ENCODE measurements around the gene ERRFI1.

Gene ERRFI1

DNA sequence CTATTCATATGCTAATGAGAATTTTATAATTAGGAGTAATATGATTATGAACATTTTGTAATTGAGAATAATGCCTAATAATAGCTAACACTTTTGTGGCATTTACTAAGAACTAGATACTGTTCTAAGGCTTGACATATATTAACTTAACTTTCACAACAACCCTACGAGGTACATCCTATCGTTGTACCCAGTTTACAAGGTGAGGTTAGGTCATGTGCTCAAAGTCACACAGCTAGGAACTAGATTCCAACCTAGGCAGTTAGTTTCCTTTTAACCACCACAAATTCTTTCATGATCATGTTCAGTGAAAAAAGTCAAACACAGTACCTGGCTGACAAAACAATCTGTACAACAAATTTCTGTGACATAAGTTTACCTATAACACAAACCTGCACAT lies 13.0 kb upstream of the ERRFI1 start:
- Histone ChIP-seq H3K27ac (no peak overlapping the region), H3K9me3 (ENCODE audit: severe bottlenecking) (no peaks in the 10 kb centered on the region), H3K27me3 (ENCODE audit: insufficient read depth, low read depth, severe bottlenecking) (no peaks in the 10 kb centered on the region), H3K4me3 (ENCODE audit: low read depth, low read length) (no peak overlapping the region), H3K36me3 (no peaks in the 10 kb centered on the region)
- TF ChIP-seq, protein P1, sequence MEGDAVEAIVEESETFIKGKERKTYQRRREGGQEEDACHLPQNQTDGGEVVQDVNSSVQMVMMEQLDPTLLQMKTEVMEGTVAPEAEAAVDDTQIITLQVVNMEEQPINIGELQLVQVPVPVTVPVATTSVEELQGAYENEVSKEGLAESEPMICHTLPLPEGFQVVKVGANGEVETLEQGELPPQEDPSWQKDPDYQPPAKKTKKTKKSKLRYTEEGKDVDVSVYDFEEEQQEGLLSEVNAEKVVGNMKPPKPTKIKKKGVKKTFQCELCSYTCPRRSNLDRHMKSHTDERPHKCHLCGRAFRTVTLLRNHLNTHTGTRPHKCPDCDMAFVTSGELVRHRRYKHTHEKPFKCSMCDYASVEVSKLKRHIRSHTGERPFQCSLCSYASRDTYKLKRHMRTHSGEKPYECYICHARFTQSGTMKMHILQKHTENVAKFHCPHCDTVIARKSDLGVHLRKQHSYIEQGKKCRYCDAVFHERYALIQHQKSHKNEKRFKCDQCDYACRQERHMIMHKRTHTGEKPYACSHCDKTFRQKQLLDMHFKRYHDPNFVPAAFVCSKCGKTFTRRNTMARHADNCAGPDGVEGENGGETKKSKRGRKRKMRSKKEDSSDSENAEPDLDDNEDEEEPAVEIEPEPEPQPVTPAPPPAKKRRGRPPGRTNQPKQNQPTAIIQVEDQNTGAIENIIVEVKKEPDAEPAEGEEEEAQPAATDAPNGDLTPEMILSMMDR (IDR thresholded peaks at IDR 0.05; ENCODE audit: low read depth, low read length), result no peak
- no peak for DNase-seq

DNA sequence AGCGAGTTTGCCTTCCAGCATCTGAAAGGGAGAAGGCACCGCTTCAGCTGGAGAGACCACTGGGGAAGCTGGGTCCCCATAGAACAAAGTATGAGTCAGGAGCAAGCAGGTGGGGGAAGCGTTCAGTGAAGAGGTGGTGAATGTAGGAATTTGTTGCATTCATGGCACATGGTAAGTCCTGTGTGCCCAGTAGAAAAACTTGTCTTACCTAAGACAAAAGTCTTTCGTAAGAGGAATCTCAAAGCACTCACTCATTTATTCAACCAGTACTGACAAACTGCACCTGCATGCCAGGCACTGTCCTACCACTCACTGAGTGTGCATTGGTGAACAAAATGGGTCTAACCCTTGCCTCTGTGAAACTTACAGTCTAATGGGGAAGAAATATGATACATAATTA lies 9.2 kb upstream of the ERRFI1 start:
- TF ChIP-seq, protein P1 (IDR thresholded peaks at IDR 0.05; ENCODE audit: low read depth, low read length), result no peak

DNA sequence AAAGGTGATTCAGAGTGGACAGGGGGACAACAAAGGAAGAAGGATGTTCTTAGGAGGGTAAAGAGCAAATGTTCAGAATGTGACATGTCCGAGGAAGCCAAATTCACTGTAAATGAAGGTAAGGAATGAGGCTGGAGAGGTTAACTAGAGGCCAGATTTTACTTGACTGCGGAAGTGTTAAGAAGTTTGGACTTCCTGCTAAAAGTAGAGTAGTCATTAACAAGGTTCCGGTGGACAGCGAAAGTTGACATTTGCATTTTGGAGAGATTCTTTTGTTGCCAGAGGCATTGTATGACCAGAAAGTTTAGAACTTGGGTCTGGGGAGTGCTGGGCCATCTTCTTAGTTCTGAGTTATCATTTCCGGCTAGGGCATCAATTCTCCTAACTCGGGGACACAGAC lies 7.2 kb upstream of the ERRFI1 start:
- H3K36me3 ChIP-seq, result no peaks in the 10 kb centered on the region
- no peak for DNase-seq
- TF ChIP-seq, protein P1 (IDR thresholded peaks at IDR 0.05; ENCODE audit: low read depth, low read length), result no peak
- H3K9me3 ChIP-seq (ENCODE audit: severe bottlenecking), result no peaks in the 10 kb centered on the region
- H3K4me3 ChIP-seq (ENCODE audit: low read depth, low read length), result no peak overlapping the region
- H3K27ac ChIP-seq, result no peak overlapping the region
- H3K27me3 ChIP-seq (ENCODE audit: insufficient read depth, low read depth, severe bottlenecking), result no peaks in the 10 kb centered on the region

More for the DNA sequence above, 9.2 kb upstream of the ERRFI1 start:
- Histone ChIP-seq H3K9me3 (ENCODE audit: severe bottlenecking) (no peaks in the 10 kb centered on the region), H3K4me3 (ENCODE audit: low read depth, low read length) (no peak overlapping the region), H3K36me3 (no peaks in the 10 kb centered on the region), H3K27ac (no peak overlapping the region), H3K27me3 (ENCODE audit: insufficient read depth, low read depth, severe bottlenecking) (no peaks in the 10 kb centered on the region)
- no peak for DNase-seq

DNA sequence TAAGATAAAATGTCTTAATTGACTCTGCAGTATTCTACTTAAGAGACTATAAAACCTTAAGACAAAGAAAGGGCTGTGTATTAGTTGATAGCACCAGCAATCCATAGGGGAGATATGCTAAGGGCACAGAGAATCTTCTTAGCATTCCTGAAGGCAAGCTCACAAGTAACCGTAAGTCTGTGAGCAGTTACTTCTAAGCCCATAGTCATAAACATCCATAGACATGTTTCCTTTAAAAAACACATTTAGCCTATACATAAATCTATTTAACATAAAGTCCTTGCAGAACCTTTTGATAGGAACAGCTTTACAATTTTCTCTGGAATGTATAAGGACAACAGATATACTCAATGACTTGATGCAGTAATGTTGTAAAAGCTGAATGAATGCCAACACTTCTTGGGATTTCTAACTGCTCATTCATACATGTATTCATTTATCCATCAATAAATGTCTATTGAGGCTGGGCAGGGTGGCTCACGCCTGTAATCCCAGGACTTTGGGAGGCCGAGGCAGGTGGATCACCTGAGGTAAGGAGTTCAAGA lies 6.3 kb upstream of the ERRFI1 start:
- TF ChIP-seq, protein P1 (IDR thresholded peaks at IDR 0.05; ENCODE audit: low read depth, low read length), result no peak
- no peaks in the 10 kb centered on the region for H3K36me3 ChIP-seq
- DNase-seq, result no peak
- H3K27me3 ChIP-seq (ENCODE audit: insufficient read depth, low read depth, severe bottlenecking), result no peaks in the 10 kb centered on the region
- H3K4me3 ChIP-seq (ENCODE audit: low read depth, low read length), result no peak overlapping the region
- no peaks in the 10 kb centered on the region for H3K9me3 ChIP-seq (ENCODE audit: severe bottlenecking)
- H3K27ac ChIP-seq, result no peak overlapping the region

DNA sequence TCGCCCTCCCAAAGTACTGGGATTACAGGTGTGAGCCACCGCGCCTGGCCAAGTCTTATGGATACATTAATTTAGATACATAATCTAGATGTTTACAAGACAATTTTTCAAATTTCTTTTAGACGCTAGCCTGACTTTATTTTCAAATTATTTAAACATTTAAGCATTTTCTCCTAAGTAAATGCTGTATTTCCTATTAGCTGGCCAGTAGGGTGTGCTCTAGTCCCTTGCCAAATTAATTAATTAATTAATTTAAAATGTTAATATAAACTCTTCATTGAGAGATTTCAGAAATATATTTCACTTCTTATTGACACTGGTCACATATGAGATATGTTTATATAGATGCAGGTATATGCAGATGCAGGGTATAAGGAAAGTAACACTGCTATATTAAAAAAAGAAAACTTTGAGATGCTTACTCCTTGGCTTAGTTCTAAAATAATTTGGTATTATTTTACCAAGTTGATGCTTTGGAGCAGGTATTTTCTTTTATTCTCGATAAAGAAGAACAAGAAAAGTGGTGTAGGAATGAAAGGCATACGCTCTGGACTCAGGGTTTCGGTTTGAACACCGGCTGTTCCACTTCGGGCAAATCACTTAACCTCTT lies 5.2 kb upstream of the ERRFI1 start:
- no peak for DNase-seq
- no peaks in the 10 kb centered on the region for H3K9me3 ChIP-seq (ENCODE audit: severe bottlenecking)
- no peak overlapping the region for H3K4me3 ChIP-seq (ENCODE audit: low read depth, low read length)
- H3K36me3 ChIP-seq, result no peaks in the 10 kb centered on the region
- no peaks in the 10 kb centered on the region for H3K27me3 ChIP-seq (ENCODE audit: insufficient read depth, low read depth, severe bottlenecking)
- TF ChIP-seq, protein P1 (IDR thresholded peaks at IDR 0.05; ENCODE audit: low read depth, low read length), result 0 out of 2 replicates have a peak, but pooled peaks have one; percentile 15
- H3K27ac ChIP-seq, result no peak overlapping the region

DNA sequence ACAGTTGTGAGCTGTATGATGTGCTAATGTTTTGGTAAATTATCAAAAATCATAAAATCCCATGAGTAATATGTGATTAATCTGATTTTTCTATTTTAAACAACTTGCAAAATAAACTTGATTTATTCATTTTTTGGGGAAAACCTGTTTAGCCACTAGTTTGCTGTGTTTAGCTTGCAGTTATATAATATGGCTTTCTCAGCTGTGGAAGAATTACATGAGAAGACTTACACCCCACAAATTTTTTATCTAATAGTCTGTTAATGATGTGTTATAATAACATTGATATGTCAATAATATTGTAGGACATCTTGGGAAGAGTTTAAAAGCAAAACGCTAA lies 2.4 kb upstream of the ERRFI1 start:
- Histone ChIP-seq H3K4me3 (ENCODE audit: low read depth, low read length) (no peak overlapping the region), H3K27me3 (ENCODE audit: insufficient read depth, low read depth, severe bottlenecking) (no peaks in the 10 kb centered on the region), H3K36me3 (no peaks in the 10 kb centered on the region), H3K9me3 (ENCODE audit: severe bottlenecking) (no peaks in the 10 kb centered on the region), H3K27ac (no peak overlapping the region)
- DNase-seq, result no peak
- TF ChIP-seq, protein P1 (IDR thresholded peaks at IDR 0.05; ENCODE audit: low read depth, low read length), result no peak
